HG03354 (cell line): ENCODE measurements around the gene GRIK1.

ENCODE experiments used
- ATAC-seq: cut with Tn5 transposase; IDR thresholded peaks from one replicate; pipeline ENCODE4 v1.9.1; 2021; ENCODE audit warnings: mild to moderate bottlenecking; ENCODE audit not compliant: unreplicated experiment, poor library complexity, severe bottlenecking

The GRIK1 gene

GRCh38 chr21:29730281-29730680, 209.5 kb downstream of the GRIK1 start:
- ATAC-seq, result no peak

DNA sequence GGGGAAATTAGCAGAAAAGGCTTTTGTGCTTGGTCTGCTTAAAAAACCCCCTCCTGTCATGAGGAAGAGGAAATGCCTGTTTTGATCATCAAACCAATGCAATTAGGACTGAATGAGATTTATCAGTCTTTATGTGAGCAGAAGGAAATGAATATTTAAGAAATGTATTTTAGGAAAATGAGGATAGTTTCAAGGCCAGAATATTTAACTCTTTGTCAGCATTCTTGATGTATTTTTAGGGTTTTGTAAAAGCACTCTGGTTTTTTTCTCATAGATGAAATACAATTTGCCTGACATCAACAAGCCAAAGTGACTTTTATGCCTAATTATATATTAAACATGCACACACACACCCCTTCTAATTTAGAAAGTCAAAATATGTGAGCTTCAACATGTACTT, 213.8 kb downstream of the GRIK1 start:
- no peak for ATAC-seq

DNA sequence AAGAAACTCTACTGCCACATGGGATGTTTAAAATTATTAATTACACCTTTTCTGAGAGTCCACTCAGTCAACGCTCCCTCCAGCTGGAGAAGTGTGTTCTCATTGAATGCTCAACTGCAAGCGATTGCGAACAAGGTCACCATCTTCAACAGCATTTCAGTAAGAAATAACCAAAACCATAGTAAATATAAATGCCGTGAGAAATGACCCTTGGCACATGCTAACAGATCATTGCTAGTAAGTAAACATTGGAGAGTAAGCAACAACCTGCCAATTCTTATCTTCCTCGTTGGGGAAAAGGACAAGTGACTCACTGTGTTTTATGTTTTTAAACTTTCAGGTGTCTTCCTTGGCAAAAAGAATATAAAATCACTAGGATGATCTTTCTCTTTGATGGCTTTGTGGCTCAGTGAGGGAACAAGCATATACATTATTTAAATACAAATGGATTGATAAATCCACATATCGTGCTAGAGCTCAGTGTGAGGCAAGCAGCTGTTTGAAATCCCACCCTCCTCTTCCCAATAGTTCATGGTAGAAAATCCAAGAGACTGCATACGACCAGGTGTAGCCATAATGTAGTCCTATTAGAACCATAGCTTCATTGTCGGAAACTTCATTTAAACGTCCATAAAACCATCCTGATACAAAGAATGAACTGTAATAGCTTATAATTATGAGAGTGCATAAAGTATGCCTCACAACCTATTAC, 214.6 kb downstream of the GRIK1 start:
- ATAC-seq, result no peak

- ATAC-seq, result no peak
Measured at GRCh38 chr21:29721964-29722363, 217.8 kb downstream of the GRIK1 start.

- no peak for ATAC-seq
Measured at GRCh38 chr21:29721221-29721620, 218.6 kb downstream of the GRIK1 start.

DNA sequence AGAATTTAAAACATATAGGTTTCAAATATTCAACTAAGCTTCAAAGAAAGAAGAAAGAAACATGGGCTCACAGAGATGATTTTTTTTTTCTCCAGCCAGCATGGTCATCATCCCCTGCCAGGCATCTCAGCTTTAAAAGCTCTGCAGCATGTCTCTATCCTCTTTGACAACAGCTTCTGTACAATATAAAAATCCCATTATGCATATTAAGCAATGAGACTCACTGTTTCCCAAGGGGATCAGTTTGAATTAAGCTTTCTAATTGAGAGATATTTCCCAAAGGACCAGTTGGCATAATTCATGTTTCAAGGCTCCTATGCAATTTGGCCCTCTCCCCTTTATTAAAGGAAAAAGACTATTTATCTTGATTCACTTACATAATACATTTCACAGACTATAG, 220.3 kb downstream of the GRIK1 start:
- no peak for ATAC-seq

DNA sequence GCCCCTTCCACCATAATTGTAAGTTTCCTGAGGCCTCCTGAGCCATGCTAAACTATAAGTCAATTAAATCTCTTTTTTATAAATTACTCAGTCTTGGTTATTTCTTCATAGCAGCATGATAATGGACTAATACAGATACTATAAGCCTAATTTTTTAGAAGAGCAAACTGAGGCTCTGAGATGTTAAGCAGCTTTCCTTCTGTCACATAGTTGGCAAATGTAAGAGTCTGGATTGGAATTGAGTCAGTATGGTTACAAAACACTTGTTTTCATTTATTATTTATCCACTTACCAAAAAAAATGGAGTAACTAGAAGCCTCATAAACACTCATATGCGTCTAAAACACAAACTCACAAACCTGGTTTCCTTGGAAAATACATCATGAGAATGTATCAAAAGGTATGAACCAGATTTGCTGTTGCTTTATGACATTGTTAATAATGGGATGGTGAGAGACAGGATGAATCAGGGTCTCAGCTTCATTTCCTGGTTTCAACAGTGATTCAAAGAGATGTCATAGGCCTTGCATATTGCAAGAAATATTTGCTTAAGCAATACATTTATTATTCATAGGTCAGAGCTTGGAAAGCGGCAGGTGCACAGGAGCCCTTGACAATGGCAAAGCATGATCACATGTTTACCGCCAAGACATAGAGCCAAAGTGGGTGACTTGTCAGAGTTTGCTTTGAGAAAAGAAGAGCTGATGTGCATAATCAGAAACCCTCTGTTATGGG, 221.5 kb downstream of the GRIK1 start:
- ATAC-seq, result no peak

DNA sequence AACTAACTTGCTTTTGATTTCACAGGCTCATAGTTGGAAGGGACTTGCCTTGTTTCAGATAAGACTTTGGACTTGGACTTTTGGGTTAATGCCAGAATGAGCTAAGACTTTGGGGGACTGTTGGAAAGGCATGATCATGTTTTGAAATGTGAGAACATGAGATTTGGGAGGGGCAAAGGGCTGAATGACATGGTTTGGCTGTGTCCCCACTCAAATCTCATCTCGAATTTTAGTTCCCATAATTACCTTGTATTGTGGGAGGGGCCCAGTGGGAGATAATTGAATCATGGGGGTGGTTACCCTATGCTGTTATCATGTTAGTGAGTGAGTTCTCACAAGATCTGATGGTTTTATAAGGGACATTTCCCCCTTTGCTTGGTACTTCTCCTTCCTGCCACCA, 222.1 kb downstream of the GRIK1 start:
- ATAC-seq, result no peak

DNA sequence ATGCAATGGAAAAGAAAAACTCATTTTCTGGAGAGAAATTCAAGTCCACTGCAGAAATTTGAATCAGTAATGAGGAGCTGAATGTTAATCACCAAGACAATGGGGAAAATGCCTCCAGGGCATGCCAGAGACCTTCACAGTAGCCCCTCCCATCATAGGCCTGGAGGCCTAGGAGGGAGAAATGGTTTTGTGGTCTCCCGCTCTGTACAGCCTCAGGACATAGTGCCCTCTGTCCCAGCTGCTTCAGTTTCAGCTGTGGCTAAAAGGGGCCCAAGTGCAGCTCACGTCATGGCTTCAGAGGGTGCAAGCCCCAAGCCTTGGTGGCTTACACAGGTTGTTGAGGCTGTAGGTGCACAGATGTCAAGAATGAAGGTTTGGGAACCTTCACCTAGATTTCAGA, 223.0 kb downstream of the GRIK1 start:
- no peak for ATAC-seq

DNA sequence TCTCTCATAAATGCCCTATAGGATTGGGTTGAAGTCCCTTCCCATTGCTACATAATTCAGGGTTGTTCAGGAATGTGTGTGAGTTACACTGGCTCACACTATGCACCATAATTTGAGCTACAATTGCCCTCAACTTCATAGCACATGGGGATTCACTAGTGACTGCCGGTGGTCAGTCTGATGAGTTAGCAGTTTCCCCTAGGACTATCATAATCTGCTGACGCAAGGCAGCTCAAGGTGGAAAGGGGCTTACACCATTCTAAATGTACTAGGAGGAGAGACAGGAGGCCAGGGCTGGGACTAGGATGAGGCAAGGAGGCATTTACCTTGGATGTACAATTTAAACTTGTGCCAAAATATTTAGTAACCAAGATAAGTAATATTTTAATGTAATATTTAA, 224.7 kb downstream of the GRIK1 start:
- ATAC-seq, result no peak

GRCh38 chr21:29712818-29713217, 227.0 kb downstream of the GRIK1 start:
- no peak for ATAC-seq

- no peak for ATAC-seq
Measured at GRCh38 chr21:29711236-29711635, 228.6 kb downstream of the GRIK1 start.

DNA sequence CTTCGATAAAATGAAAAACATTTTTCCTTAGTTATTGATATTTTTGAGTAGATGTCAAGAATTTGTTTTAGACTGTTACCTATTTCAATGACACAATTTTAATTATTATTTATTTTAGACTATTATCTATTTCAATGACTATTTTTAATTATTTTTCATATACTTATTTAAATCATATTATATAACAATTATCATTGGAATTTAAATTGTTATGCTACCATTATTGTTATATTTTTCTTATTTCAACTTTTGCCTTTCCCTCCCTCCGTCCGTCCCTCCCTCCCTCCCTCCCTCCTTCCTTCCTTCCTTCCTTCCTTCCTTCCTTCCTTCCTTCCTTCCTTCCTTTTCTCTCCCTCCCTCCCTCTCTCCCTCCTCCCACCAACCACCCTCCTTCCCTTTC, 229.3 kb downstream of the GRIK1 start:
- no peak for ATAC-seq

- no peak for ATAC-seq
Measured at GRCh38 chr21:29708401-29708800, 231.4 kb downstream of the GRIK1 start.

DNA sequence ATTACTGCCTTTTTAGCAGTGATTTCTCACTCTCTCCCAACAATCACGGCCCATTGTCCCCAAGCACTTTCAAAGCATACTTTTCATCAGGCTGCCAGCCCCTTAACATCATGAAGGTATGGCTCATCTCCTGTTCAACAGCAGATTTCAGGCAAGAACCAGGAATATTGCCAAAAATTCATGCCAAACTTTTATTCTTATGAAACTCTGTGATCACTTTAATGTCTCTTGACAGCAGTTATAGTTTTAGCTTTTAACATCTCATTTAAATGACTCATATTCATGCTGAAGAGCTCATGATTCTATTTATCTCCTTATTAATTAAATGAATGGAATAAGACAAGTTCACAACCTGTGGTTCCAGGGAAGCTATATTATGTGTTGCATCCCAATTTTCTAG, 235.1 kb downstream of the GRIK1 start:
- no peak for ATAC-seq

DNA sequence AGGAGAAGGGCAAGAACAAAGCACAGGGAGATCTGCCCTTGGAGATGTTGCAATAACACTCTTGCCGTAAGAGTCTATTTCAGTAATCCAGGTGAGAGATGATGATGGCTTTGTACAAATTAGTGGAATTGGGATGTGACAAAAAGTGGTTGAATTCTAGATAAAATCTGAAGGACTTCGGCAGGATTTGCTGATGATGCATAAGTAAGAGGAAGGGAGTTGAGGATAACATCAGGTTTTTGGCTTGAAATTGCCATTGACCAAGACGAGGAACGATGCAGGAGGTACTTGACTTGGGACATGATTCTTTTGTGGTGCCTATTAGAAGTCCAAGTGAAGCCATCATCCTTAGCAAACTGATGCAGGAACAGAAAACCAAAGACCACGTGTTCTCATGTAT, 238.1 kb downstream of the GRIK1 start:
- no peak for ATAC-seq

- no peak for ATAC-seq
Measured at GRCh38 chr21:29697555-29698193, 242.1 kb downstream of the GRIK1 start.

GRCh38 chr21:29696937-29697336, 242.9 kb downstream of the GRIK1 start:
- no peak for ATAC-seq

GRCh38 chr21:29691616-29692491, 247.9 kb downstream of the GRIK1 start:
- no peak for ATAC-seq

DNA sequence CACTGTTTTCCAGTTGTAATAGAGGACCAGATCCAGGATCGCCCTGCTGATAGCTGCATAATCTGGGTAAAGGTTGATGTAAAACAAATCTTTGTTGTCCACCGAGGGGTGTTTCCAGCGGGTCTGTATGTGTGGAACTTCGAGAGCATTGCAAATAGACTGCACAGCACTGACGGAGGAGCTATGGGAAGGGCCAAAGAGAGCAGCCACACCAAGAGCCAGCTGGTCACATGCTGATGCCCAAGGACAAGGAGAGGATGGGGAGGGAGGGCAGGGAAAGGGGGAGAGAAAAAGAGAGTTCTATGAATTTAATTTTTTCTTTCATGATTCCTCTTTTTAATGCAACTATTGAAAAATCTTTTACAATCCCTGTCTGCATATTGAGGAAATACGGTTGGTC, 250.0 kb downstream of the GRIK1 start:
- ATAC-seq, result no peak
